ENCODE results near the gene SHF. TPM values are rescaled to one million over a fixed set of nuclear protein-coding genes. Genes with fewer than 3 reads are reported as not detected.
A peak's percentile ranks its signal among the peaks of the same experiment; 100 is the strongest.
"Not testable (repeated sequence)": the region's sequence is repeated elsewhere in the genome, so short reads cannot be mapped to it uniquely, and the experiment has no call there.

The SHF gene
- total RNA-seq = 10 to 100 TPM; 19.8 to 23.5 TPM

GRCh38 chr15:45187894-45188830 lies at the start of gene SHF:
Gene SHF (minus strand): TSS chr15:45187966. CDS start chr15:45187951, 15 bp downstream.
- Mint-ChIP-seq H3K27ac (peak within 1 kb of the TSS; percentile 92), H3K4me1 (ENCODE audit: low read depth) (peaks cover 28% of the 10 kb centered on the region), H3K4me3 (peak within 1 kb of the TSS; percentile 77), H3K9me3 (no peaks in the 10 kb centered on the region), H3K36me3 (ENCODE audit: low read depth) (no peaks in the 10 kb centered on the region), H3K27me3 (no peaks in the 10 kb centered on the region)
- ATAC-seq = peak; percentile 81
- POLR2A ChIA-PET = interaction anchor here (0.5 to 7.6 kb wide), 7 partner anchors 7 to 214 kb away, joined by 3 to 85 read pairs (median 4); a partner anchor contains a TSS
- CTCF ChIA-PET = interaction anchor here (0.9 to 1.8 kb wide), 8 partner anchors 9 to 70 kb away, joined by 3 to 11 read pairs (median 3); no protein-coding TSS in a partner anchor
- TF ChIP-seq CTCF (IDR thresholded peaks at IDR 0.05) = no peak
- intact Hi-C loops (cut with micrococcal nuclease) = no loop called here
- DNase-seq = peak; percentile 92

- H3K27me3 Mint-ChIP-seq; ATAC-seq; intact Hi-C loops (cut with micrococcal nuclease); H3K4me1 Mint-ChIP-seq (ENCODE audit: low read depth); H3K27ac Mint-ChIP-seq; DNase-seq; H3K4me3 Mint-ChIP-seq; POLR2A ChIA-PET: not testable (repeated sequence)
- CTCF ChIA-PET = interaction anchor here (1.8 kb wide), 1 partner anchor 9 kb away, joined by 4 read pairs; no protein-coding TSS in a partner anchor
- Mint-ChIP-seq H3K9me3 (peaks cover 36% of the 10 kb centered on the region), H3K36me3 (ENCODE audit: low read depth) (peaks cover 12% of the 10 kb centered on the region)
Measured at GRCh38 chr15:45236806-45237205, 49.0 kb upstream of the SHF start.

- Mint-ChIP-seq H3K4me3 (no peak overlapping the region), H3K27me3 (no peaks in the 10 kb centered on the region), H3K27ac (no peak overlapping the region), H3K4me1 (ENCODE audit: low read depth) (no peaks in the 10 kb centered on the region), H3K9me3 (peaks cover 23% of the 10 kb centered on the region), H3K36me3 (ENCODE audit: low read depth) (peaks cover 6% of the 10 kb centered on the region)
- DNase-seq (no peak), ATAC-seq (no peak)
- ChIA-PET POLR2A (no interaction called here), CTCF (no interaction called here)
- intact Hi-C loops (cut with micrococcal nuclease) = no loop called here
- no peak for TF ChIP-seq CTCF (IDR thresholded peaks at IDR 0.05)
Measured at GRCh38 chr15:45234562-45235235, 46.9 kb upstream of the SHF start.

- Mint-ChIP-seq H3K4me1 (ENCODE audit: low read depth) (no peaks in the 10 kb centered on the region), H3K27me3 (no peaks in the 10 kb centered on the region), H3K9me3 (peaks cover 11% of the 10 kb centered on the region), H3K27ac (no peak overlapping the region), H3K36me3 (ENCODE audit: low read depth) (peaks cover 4% of the 10 kb centered on the region), H3K4me3 (no peak overlapping the region)
- no peak for ATAC-seq
- no peak for DNase-seq
- ChIA-PET CTCF (interaction anchor here (1.3 kb wide), 1 partner anchor 27 kb away, joined by 3 read pairs; no protein-coding TSS in a partner anchor), POLR2A (no interaction called here)
- intact Hi-C loops (cut with micrococcal nuclease) = no loop called here
- TF ChIP-seq CTCF (IDR thresholded peaks at IDR 0.05) = no peak
Measured at GRCh38 chr15:45231864-45232562, 44.2 kb upstream of the SHF start.

- H3K27me3 Mint-ChIP-seq = no peaks in the 10 kb centered on the region
- ChIA-PET POLR2A (no interaction called here), CTCF (interaction anchor here (1.3 kb wide), 1 partner anchor 26 kb away, joined by 3 read pairs; no protein-coding TSS in a partner anchor)
- intact Hi-C loops (cut with micrococcal nuclease) = no loop called here
- TF ChIP-seq CTCF (IDR thresholded peaks at IDR 0.05) = no peak
- no peaks in the 10 kb centered on the region for H3K4me1 Mint-ChIP-seq (ENCODE audit: low read depth)
- no peak overlapping the region for H3K4me3 Mint-ChIP-seq
- H3K9me3 Mint-ChIP-seq = peaks cover 8% of the 10 kb centered on the region
- DNase-seq (no peak), ATAC-seq (no peak)
- peaks cover 3% of the 10 kb centered on the region for H3K36me3 Mint-ChIP-seq (ENCODE audit: low read depth)
- no peak overlapping the region for H3K27ac Mint-ChIP-seq
Measured at GRCh38 chr15:45231132-45231531, 43.4 kb upstream of the SHF start.

Data from activated CD8-positive, alpha-beta T cell treated with anti-CD3 and anti-CD28 coated beads for 36 hours (primary cell).